ENCODE measurements around the gene PIGB.
"Not testable (repeated sequence)": the region's sequence is repeated elsewhere in the genome, so short reads cannot be mapped to it uniquely, and the experiment has no call there.

Gene PIGB

DNA sequence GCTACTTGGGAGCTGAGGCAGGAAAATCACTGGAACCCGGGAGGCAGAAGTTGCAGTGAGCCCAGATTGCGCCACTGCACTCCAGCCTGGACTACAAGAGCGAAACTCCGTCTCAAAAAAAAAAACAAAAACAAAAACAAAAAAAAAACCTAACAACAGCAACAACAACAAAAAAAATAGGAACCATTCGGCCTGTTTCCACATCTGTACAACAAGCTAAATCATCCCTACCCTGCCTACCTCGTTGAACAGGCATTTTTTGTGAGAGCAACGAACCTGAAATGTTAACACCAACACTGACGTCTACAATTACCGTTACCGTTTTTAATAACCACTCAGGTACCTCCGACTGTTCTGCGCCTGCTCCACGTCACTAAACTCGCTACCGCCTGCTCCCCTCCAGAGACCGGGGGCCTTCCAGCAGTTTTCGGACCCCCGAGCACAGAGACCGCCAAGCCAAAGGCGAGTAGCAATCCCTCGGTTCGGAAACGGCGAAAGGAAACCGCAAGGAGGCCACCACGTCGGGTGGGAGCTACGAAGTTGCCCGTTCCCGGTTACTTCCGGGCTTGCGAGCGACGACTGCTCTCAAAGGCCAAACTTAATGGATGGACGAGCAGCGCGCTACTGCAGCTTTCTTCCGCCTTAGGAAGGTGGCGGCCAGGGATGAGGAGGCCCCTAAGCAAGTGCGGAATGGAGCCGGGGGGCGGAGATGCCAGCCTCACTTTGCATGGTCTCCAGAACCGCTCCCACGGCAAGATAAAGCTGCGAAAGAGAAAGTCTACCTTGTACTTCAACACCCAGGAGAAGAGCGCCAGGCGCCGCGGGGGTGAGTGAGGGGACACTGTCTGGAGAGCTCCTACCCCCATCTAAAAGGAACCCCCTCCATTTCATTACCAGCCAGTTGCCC, at the start of gene PIGB, which contains the start of gene PIGBOS1:
TSS of gene PIGB (plus strand) at position 635 of the 907 bp plus-strand sequence. CDS start at position 664, 29 bp downstream.
TSS of gene PIGBOS1 (minus strand) at position 536 of the 907 bp plus-strand sequence. CDS start 1,331 bp downstream, outside the sequence.
- peak; percentile 72 for DNase-seq

- DNase-seq = no peak
Observed at GRCh38 chr15:55270291-55270690, 48.7 kb upstream of the PIGB start.

DNA sequence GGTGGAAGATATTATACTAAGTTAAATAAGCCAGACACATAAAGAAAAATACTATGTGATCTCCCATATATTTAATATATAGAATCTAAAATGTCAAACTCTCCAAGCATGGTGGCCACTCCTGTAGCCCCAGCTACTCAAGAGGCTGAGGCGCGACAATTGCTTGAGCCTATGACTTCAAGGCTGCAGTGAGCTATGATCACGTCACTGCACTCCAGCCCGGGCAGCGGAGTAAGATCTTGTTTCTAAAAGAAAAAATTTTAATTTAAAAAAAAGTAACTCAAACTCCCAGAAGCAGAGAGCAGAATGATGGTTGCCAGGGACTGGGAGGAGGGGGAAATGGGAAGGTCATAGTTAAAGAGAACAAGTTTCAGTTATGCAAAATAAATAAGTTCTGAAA, 42.7 kb upstream of the PIGB start:
- DNase-seq = no peak

DNA sequence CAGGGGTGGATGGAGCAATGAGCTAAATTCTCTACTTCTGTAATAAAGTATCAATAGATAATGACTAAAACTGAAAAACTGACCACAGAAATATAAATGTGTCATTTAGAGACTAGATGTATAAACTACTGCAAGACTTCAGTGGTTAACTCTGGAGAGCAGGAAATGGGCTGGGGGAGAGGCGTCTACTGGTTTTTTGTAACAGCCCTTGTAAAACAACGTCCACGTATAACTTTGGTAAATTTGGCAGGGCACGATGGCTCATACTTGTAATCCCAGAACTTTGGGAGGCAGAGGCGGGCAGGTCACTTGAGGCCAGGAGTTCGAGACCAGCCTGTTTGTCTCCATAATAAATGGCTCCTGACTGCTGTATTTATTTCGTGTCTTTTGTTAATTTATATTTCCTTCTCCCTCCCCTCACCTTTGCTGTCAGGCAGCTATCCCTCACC, 41.9 kb upstream of the PIGB start:
- DNase-seq = peak; percentile 32

- no peak for DNase-seq
Observed at GRCh38 chr15:55277715-55278114, 41.3 kb upstream of the PIGB start.

DNA sequence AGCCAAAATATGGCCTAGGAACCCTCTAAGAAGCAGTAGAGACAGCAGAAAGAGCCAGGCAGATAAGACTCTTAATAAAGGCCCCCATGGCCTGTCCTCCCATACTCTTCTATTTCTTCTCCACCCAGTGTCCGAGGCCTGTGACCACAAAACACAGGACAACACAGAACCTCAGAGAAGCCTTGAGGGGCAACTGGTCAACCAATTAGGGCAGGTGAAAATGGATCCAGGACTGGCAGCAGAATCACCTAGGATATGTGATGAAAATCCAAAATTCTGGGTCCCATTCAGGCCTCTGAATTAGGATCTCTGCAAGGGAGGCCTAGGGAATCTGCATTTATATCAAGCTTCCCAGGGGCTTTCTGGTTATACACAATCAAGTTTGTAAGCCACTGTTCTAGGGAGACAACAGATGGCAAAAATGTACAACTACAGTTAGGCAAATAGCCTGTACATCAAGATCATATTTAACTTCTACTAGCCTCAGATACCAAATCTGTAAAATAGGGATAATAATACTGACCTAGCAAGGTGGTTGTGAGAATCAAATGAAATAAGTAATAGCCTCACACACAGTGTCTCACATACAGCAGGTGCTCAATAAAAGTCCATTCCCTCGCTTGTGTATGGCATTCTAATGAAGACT, 39.8 kb upstream of the PIGB start:
- DNase-seq = no peak

DNA sequence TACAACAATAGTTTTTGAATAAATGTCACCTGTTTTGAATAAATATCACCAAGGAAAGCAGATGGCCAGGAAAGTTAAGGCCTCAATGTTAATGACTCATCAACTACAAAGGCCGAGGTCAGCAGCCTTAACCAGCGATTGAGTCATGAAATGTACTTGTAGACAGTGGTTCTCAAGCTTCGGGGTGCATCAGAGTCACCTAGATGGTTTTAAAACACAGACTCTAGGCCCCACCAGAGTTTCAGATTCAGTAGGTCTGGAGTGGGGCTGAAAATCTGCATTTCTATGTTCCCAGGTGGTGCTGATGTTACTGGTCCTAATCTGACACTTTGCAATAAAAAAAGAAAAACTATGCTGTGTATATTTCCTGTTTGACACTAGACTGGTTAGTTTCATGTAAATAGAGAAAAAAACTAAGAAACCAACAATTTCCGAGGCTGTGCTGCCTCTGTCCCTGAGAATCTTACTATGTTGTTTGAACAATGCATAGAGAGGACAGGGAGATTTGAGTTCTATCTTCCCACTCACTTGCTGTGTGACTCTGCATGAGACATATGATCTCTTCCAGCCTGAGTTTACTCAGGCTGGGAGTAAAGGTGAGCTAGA, 39.2 kb upstream of the PIGB start:
- peak; percentile 52 for DNase-seq

- DNase-seq = not testable (repeated sequence)
Observed at GRCh38 chr15:55280589-55280988, 38.4 kb upstream of the PIGB start.

GRCh38 chr15:55281517-55282228, 37.3 kb upstream of the PIGB start:
- no peak for DNase-seq

DNA sequence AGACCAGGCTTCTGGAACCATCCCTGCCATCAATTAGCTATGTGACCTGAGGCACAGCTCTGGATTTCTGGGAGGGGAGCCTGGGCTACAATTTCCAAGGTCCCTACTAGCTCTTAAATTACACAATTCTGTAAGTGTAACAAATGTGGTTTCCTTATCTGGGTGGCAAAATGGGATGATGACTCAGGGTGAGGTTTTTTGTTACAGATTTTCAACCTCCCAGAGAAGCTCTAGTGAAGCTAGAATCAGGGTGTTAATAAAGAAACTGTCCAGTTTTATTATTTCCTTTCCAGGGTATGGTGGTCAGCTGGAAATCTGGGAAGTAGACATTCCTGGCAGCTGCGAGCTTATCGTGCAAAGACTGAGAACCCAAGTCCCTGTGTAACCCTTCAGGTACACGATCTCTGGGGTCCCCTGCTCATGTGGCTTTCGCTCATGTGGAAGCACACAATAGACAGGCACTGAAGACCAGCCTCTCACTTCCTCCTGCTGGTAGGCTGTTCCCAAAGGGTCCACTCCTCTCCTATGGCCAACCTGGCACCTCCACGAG, 36.7 kb upstream of the PIGB start:
- DNase-seq = no peak

DNA sequence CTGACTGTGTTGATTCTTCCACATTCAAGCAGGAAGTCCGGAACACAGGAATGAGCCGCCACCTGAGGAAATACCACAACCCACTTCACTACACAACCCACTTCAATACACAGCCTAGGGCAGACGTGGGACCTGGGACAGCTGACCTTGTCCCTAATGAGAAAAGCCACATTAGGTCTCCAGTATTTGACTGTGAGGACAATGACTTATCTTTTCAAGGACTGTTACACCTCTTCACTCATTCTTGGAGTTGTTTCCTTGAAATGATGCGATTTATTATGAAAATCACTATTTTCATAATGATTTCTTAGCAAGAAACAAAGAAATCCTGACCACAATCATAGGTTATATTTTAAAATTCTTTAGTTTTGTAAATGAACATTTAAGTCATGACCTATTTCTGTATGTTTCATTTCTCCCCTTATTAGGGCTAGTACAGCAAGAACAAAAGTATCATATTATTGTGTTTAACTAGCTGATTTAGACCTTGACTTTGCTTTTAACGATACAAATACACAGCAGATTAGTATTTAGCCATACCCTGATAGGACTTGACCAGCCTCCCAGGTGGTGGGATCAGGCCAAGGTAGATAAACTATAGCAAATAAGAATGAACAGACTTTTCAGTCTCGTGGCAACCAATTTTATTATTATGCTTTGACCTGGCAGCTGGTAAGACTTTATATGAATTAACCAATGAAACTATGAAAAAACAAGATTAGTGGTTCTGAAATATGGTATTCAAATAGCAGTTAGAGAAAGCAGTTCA, 35.5 kb upstream of the PIGB start:
- DNase-seq = no peak

- no peak for DNase-seq
Observed at GRCh38 chr15:55284426-55284825, 34.6 kb upstream of the PIGB start.

DNA sequence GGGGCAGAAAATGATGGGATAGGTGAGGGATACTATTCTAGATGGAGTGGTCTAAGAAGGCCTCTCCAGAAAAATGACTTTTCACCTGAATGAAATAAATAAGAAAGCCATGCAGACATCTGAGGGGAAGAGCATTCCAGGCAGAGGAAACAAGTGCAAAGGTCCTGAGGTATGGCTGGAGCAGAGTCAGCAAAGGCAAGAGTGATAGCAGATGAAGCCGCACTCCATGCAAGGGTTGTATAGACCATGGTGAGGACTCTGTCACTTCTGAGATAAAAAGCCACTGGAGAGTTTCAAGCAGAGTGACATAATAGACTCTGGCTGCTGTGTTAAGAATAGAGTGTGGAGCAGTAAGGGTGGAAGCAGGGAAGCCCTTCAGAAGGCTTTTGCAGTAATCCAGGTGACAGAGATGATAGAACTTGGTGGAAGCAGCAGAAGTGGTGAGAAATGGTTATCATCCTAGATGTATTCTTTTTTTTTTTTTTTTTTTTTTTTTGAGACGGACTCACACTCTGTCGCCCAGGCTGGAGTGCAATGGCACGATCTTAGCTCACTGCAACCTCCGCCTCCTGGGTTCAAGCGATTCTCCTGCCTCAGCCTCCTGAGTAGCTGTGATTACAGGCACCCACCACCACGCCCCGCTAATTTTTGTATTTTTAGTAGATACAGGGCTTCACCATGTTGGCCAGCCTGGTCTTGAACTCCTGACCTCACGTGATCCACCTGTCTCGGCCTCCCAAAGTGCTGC, 32.4 kb upstream of the PIGB start:
- not testable (repeated sequence) for DNase-seq

- no peak for DNase-seq
Observed at GRCh38 chr15:55288006-55288717, 30.9 kb upstream of the PIGB start.

DNA sequence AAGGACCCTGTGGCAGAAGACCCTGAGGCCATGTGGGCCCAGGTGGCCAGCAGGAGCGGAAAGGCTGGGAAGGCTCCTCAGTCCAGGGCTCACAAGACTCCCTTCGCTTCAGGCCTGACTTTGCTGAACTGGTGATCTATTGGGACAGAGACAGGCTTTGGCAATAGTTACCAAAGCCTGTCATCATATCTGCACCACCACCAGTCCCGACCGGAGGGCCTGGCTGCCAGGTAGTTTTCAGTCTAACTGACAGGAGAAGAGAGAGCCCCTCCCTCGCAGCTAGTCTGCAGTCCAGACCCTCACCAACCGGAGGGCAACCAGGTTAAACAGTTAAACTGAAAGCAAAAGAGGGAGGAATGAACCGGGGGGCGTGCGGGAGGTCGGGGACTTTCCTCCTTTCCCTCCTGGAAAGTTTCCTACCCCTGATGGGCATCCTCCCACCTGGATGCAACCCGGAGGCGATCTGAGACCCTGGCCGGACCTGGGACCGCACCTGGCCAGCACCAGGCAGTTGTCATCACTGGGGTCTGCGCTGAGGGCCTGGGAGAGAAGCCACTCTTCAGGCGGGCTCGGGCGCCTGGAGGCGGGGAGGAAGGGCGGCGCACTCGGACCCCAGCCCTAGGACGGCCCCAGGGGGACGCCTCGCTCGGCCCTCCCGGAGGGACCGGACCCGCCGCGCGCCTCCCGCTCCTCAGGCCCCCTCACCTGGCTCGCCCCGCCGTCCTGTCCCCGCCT, 29.8 kb upstream of the PIGB start:
- peak; percentile 41 for DNase-seq

DNA sequence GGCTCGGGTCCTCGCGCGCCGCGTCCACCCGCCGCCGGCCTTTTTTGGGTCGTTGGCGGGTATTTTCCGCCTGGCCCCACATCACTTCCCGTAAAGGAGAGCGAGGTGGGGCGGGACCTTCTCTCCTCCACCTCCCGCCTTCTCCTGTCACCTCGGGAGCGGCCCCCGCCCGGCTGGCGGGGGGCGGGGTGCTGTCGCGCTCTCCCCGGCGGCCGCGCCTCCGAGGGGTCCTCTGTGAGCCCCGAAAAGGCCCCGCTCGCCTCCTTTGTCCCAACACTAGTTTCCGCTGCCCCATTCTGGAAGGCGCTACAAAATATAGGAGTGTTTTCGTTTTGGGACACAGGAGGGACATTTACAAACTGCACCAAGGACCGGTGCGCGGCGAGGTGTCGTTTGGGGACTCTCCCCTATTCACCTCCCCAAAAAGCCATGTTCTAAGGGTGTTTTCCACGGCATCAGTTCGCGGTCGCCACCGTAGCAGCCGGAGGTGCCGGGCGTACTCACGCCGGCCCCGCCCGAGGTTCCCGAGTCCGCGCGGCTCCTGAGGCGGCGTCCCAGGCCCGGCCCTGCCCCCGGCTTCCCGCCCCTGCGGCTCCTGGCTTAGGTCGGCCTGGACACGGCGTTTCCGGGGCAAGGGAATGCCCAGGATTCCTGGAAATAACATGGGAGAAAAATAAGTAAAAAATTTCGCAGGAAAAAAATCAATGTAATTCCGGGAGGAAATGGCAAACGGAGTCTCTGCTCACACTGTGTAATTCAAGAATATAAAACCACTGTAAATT, 29.1 kb upstream of the PIGB start, which contains the start of gene RAB27A:
TSS of gene RAB27A (minus strand) at position 68 of the 782 bp plus-strand sequence. CDS start 54,879 bp downstream, outside the sequence.
- DNase-seq = peak; percentile 81

DNA sequence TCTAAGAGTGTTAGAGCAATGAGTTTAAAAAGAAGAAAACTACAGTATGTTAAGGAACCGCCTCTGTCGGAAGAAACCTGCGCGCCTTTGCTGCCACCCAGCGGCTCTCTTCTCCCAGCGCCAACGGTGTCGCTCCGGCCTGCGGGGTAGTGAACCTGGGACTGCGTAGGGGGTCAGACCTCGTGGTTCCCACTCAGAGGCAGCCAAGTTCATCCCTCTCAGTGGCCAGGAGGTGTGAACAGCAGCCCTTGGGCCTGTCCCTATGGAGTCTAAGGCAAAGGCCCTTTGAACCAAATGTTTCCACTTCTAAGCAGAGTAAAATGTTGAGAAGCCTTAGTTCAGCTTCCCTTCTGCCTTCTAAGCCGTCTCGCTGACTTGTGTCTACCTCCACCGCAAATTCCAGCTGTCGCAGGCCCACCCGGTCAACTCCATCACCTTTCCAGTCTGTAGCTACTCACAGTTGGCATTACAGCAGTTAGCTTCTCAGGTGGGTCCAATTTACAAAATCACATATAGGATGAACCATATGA, 28.4 kb upstream of the PIGB start:
- peak; percentile 88 for DNase-seq

- no peak for DNase-seq
Observed at GRCh38 chr15:55297315-55297714, 21.7 kb upstream of the PIGB start.

All from activated CD8-positive, alpha-beta memory T cell treated with anti-CD3 and anti-CD28 coated beads, Interleukin-2, amount 50 U/mL, for 4 hours (primary cell).